IMR-90 (cell line): ENCODE data around the gene C20orf144. TPM values are rescaled to one million over a fixed set of nuclear protein-coding genes. Genes with fewer than 3 reads are reported as not detected.

Experiments
- ATAC-seq: fragments of 200-7000 bp; cut with Tn5 transposase; 2 replicates; pipeline ENCODE4 v1.9.1; 2020; ENCODE audit warnings: low read depth, mild to moderate bottlenecking, moderate library complexity
- BruUV-seq: library from RNA; stranded (reverse); fragments of 400-500 nt; replicated peaks from 2 replicates; lab custom pipeline; 2021; lab: Mats Ljungman, UMichigan
- CTCF ChIA-PET: fragments of 300-600 bp; formaldehyde crosslinking; extraction: SDS; loops from one replicate; lab custom pipeline; 2021; ENCODE audit warnings: antibody characterized with exemption; lab: Yijun Ruan, JAX
- POLR2A ChIA-PET: fragments of 300-600 bp; sonication (Branson Sonifier 250); formaldehyde crosslinking; loops from one replicate; lab custom pipeline; 2022; ENCODE audit warnings: antibody characterized with exemption; ENCODE audit not compliant: unreplicated experiment; lab: Charles Lee
- DNase-seq: peaks from one replicate; pipeline ENCODE4 v3.0.0; 2013
- H2AFZ ChIP-seq: replicated peaks from 2 replicates; pipeline ENCODE3; 2013; ENCODE audit warnings: low read length, mild to moderate bottlenecking; ENCODE audit not compliant: poor library complexity
- H2AK5ac ChIP-seq: 2 replicates; pipeline ENCODE4 v1.6.1; 2013; ENCODE audit warnings: low read depth, low read length, inconsistent platforms
- H2AK9ac ChIP-seq: replicated peaks from 2 replicates; pipeline ENCODE3; 2013; ENCODE audit warnings: mild to moderate bottlenecking, low read depth, low read length, moderate library complexity; ENCODE audit not compliant: poor library complexity
- H2BK120ac ChIP-seq: 2 replicates; pipeline ENCODE4 v1.6.1; 2013; ENCODE audit warnings: low read depth, low read length, inconsistent platforms
- H2BK15ac ChIP-seq: 3 replicates; pipeline ENCODE4 v1.6.1; 2013; ENCODE audit warnings: low read depth, low read length, inconsistent platforms
- H2BK20ac ChIP-seq: 2 replicates; pipeline ENCODE4 v1.6.1; 2013; ENCODE audit warnings: low read depth, mild to moderate bottlenecking, inconsistent platforms, low read length, moderate library complexity
- H2BK5ac ChIP-seq: 2 replicates; pipeline ENCODE4 v1.6.1; 2013; ENCODE audit warnings: mild to moderate bottlenecking, low read depth, low read length, inconsistent platforms; ENCODE audit not compliant: poor library complexity, severe bottlenecking
- H3K14ac ChIP-seq: replicated peaks from 2 replicates; pipeline ENCODE4 v1.6.1; 2013; ENCODE audit warnings: low read depth, low read length, inconsistent platforms
- H3K18ac ChIP-seq: 2 replicates; pipeline ENCODE4 v1.6.1; 2013; ENCODE audit warnings: low read depth, low read length, control low read depth
- H3K23ac ChIP-seq: 2 replicates; pipeline ENCODE4 v1.6.1; 2013; ENCODE audit warnings: low read depth, low read length, inconsistent platforms
- H3K27ac ChIP-seq: 2 replicates; pipeline ENCODE4 v1.5.1; 2013; ENCODE audit warnings: mild to moderate bottlenecking, control low read depth, low read length; ENCODE audit not compliant: insufficient read depth
- H3K27me3 ChIP-seq: 2 replicates; pipeline ENCODE4 v1.6.1; 2013; ENCODE audit warnings: low read length; ENCODE audit not compliant: control insufficient read depth, insufficient read depth
- H3K36me3 ChIP-seq: 2 replicates; pipeline ENCODE4 v1.6.1; 2013; ENCODE audit warnings: low read length, mixed read lengths; ENCODE audit not compliant: control insufficient read depth, insufficient read depth
- H3K4ac ChIP-seq: 2 replicates; pipeline ENCODE4 v1.6.1; 2013; ENCODE audit warnings: low read depth, low read length, inconsistent platforms
- H3K4me1 ChIP-seq: 2 replicates; pipeline ENCODE4 v1.6.1; 2013; ENCODE audit warnings: low read length, mixed read lengths; ENCODE audit not compliant: control insufficient read depth, insufficient read depth
- H3K4me2 ChIP-seq: 2 replicates; pipeline ENCODE4 v1.6.1; 2013; ENCODE audit warnings: low read depth, mild to moderate bottlenecking, control low read depth, low read length, moderate library complexity
- H3K4me3 ChIP-seq: 2 replicates; pipeline ENCODE4 v1.5.1; 2013; ENCODE audit warnings: low read depth, mild to moderate bottlenecking, control low read depth, low read length, moderate library complexity; ENCODE audit not compliant: insufficient read depth
- H3K56ac ChIP-seq: 2 replicates; pipeline ENCODE4 v1.6.1; 2013; ENCODE audit warnings: low read length, inconsistent platforms; ENCODE audit not compliant: insufficient read depth; ENCODE audit errors: extremely low read depth
- H3K79me1 ChIP-seq, 2 experiments: 2 replicates each; pipeline ENCODE4 v1.6.1; 2013; ENCODE audit warnings: low read length in 2 of 2, inconsistent platforms in 1 of 2, low read depth in 1 of 2
- H3K9ac ChIP-seq: 2 replicates; pipeline ENCODE4 v1.6.1; 2013; ENCODE audit warnings: low read depth, low read length, control low read depth
- H3K9me1 ChIP-seq: 2 replicates; pipeline ENCODE4 v1.6.1; 2013; ENCODE audit warnings: low read length, inconsistent platforms; ENCODE audit not compliant: insufficient read depth
- H3K9me3 ChIP-seq: 2 replicates; pipeline ENCODE4 v1.6.1; 2013; ENCODE audit warnings: low read length; ENCODE audit not compliant: control insufficient read depth, insufficient read depth
- H4K20me1 ChIP-seq: 2 replicates; pipeline ENCODE4 v1.6.1; 2013; ENCODE audit warnings: low read length, inconsistent platforms; ENCODE audit not compliant: insufficient read depth
- H4K5ac ChIP-seq: 2 replicates; pipeline ENCODE4 v1.6.1; 2013; ENCODE audit warnings: mild to moderate bottlenecking, low read depth, low read length, control low read depth
- H4K8ac ChIP-seq, 2 experiments: 2 replicates each; pipeline ENCODE4 v1.6.1; 2013; ENCODE audit warnings: low read depth in 2 of 2, low read length in 2 of 2, control low read depth in 1 of 2, inconsistent platforms in 1 of 2
- H4K91ac ChIP-seq: 2 replicates; pipeline ENCODE4 v1.6.1; 2013; ENCODE audit warnings: low read depth, low read length, inconsistent platforms; ENCODE audit not compliant: insufficient read depth
- BHLHE40 ChIP-seq: fragments of 150-350 bp; IDR thresholded peaks from 2 replicates; pipeline ENCODE4 v1.6.1; 2016; ENCODE audit warnings: mild to moderate bottlenecking, low read depth, low read length
- CEBPB ChIP-seq: IDR thresholded peaks from 2 replicates; pipeline ENCODE4 v1.6.1; 2012; ENCODE audit warnings: low read depth, low read length, improper control_type of control experiment
- CHD1 ChIP-seq: IDR thresholded peaks from 2 replicates; pipeline ENCODE4 v1.6.1; 2012; ENCODE audit warnings: low read depth, low read length, improper control_type of control experiment
- FOS ChIP-seq: fragments of 150-350 bp; IDR thresholded peaks from 2 replicates; pipeline ENCODE4 v1.6.1; 2016; ENCODE audit warnings: low read depth, low read length
- MAFK ChIP-seq: IDR thresholded peaks from 2 replicates; pipeline ENCODE4 v1.6.1; 2012; ENCODE audit warnings: low read depth, low read length, improper control_type of control experiment
- MAZ ChIP-seq: IDR thresholded peaks from 2 replicates; pipeline ENCODE4 v1.6.1; 2012; ENCODE audit warnings: low read depth, mild to moderate bottlenecking, low read length, improper control_type of control experiment, moderate library complexity, borderline replicate concordance
- MXI1 ChIP-seq: IDR thresholded peaks from 2 replicates; pipeline ENCODE4 v1.6.1; 2012; ENCODE audit warnings: low read depth, mild to moderate bottlenecking, low read length, moderate library complexity, borderline replicate concordance
- NFE2L2 ChIP-seq: fragments of 150-350 bp; IDR thresholded peaks from 2 replicates; pipeline ENCODE4 v1.6.1; 2016; ENCODE audit warnings: low read depth, mild to moderate bottlenecking, low read length
- POLR2A ChIP-seq: IDR thresholded peaks from 2 replicates; pipeline ENCODE4 v1.6.1; 2012; ENCODE audit warnings: mild to moderate bottlenecking, low read depth, low read length
- RAD21 ChIP-seq: IDR thresholded peaks from 2 replicates; pipeline ENCODE4 v1.6.1; 2012; ENCODE audit warnings: low read length, improper control_type of control experiment
- RCOR1 ChIP-seq: IDR thresholded peaks from 2 replicates; pipeline ENCODE4 v1.6.1; 2012; ENCODE audit warnings: mild to moderate bottlenecking, low read length, improper control_type of control experiment; ENCODE audit not compliant: insufficient replicate concordance
- RFX5 ChIP-seq: IDR thresholded peaks from 2 replicates; pipeline ENCODE4 v1.8.0; 2012; ENCODE audit warnings: low read depth, mild to moderate bottlenecking, low read length, moderate library complexity
- SMC3 ChIP-seq: fragments of 150-350 bp; IDR thresholded peaks from 2 replicates; pipeline ENCODE4 v1.6.1; 2016; ENCODE audit warnings: low read depth, mild to moderate bottlenecking, antibody characterized with exemption, low read length, moderate library complexity
- WGBS, 2 experiments: methylation state at CpG; one replicate each; pipeline versions ENCODE4 v1.1.5 to v1.1.7; 2013; ENCODE audit warnings: missing lambda C conversion rate in 2 of 2; ENCODE audit not compliant: insufficient read length in 1 of 2; ENCODE audit errors: extremely low coverage in 2 of 2; 5-methylcytosine and 5-hydroxymethylcytosine counted together
- dilution Hi-C: fragments of 300-500 bp; cut with HindIII; formaldehyde crosslinking; loops from one replicate; pipeline ENCODE4 v1.14.3; 2018; ENCODE audit warnings: low sequenced_read_pairs; ENCODE audit not compliant: unreplicated experiment
- in situ Hi-C: fragments of 300-500 bp; cut with MboI; formaldehyde crosslinking; loops from 3 replicates; pipeline ENCODE4 v1.14.3; 2019; ENCODE audit warnings: low sequenced_read_pairs, inconsistent platforms, mixed read lengths
- intact Hi-C: fragments of 100-400 bp; cut with micrococcal nuclease; formaldehyde crosslinking; loops from 2 replicates; pipeline ENCODE4 v1.10.0; 2022
- polyA plus RNA-seq, 3 experiments: library from polyadenylated mRNA; depleted of rRNA; stranded (reverse); fragments of >200 nt; gene quantifications; 2 replicates each; pipeline ENCODE4 v1.2.3, GENCODE V29; 2012; ENCODE audit warnings: low replicate concordance in 1 of 3
- total RNA-seq: library from RNA; depleted of rRNA; stranded (reverse); fragments of >200 nt; gene quantifications from 2 replicates; pipeline ENCODE4 v1.2.3, GENCODE V29; 2012
- TF ChIP-seq, protein P1 (sequence below): fragments of 150-350 bp; IDR thresholded peaks from 2 replicates; pipeline ENCODE4 v1.6.1; 2016; ENCODE audit warnings: low read depth, mild to moderate bottlenecking, low read length, moderate library complexity, borderline replicate concordance
- TF ChIP-seq, protein P2 (sequence below): conservative IDR thresholded peaks from 2 replicates; pipeline ENCODE4 v1.5.1; 2012; ENCODE audit warnings: mild to moderate bottlenecking, low read depth, low read length, improper control_type of control experiment

Gene C20orf144
- total and polyA plus RNA-seq, 2 of the 4 experiments (the other 2 are of a cell fraction): under 0.01 to 0.19 TPM

DNA sequence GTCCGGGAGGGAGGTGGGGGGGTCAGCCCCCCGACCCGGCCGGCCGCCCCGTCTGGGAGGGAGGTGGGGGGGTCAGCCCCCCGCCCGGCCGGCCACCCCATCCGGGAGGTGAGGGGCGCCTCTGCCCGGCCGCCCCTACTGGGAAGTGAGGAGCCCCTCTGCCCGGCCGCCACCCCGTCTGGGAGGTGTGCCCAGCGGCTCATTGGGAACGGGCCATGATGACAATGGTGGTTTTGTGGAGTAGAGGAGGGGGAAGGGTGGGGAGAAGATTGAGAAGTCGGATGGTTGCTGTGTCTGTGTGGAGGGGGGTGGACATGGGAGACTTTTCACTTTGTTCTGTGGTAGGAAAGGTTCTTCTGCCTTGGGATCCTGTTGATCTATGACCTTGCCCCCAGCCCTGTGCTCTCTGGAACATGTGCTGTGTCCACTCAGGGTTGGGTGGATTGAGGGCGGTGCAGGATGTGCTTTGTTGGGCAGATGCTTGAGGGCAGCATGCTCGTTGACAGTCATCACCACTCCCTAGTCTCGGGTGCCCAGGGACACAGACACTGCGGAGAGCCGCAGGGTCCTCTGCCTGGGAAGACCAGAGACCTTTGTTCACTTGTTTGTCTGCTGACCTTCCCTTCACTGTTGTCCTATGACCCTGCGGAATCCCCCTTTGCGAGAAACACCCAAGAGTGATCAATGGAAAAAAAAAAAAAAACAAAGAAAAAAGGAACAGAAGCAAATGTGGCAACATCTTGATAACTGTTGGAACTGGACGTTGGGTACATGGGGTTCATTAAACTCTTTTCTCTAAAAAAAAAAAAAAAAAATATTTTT, 39.7 kb downstream of the C20orf144 start:
- DNase-seq (no peak), ATAC-seq (no peak)
- no peak overlapping the region for H2AFZ ChIP-seq
- H3K23ac ChIP-seq: no peak overlapping the region
- H3K56ac ChIP-seq: no peak overlapping the region
- H4K91ac ChIP-seq: no peak overlapping the region
- H3K4ac ChIP-seq: no peak overlapping the region
- H3K18ac ChIP-seq: no peak overlapping the region
- no peak overlapping the region for H3K4me2 ChIP-seq
- H2BK20ac ChIP-seq: no peak overlapping the region
- in situ Hi-C loops: no loop called here
- H3K9me3 ChIP-seq: no peaks in the 10 kb centered on the region
- ChIA-PET POLR2A (no interaction called here), CTCF (interaction anchor here (0.6 to 0.7 kb wide), 2 partner anchors 23 to 1102 kb away, joined by 3 to 4 read pairs; no protein-coding TSS in a partner anchor)
- no peak overlapping the region for H2AK5ac ChIP-seq
- H2BK120ac ChIP-seq: no peak overlapping the region
- no peak overlapping the region for H3K27ac ChIP-seq
- H3K9ac ChIP-seq: no peak overlapping the region
- BruUV-seq: no TSS peak
- H3K36me3 ChIP-seq: no peaks in the 10 kb centered on the region
- H3K79me1 ChIP-seq: no peaks in the 10 kb centered on the region
- no peak overlapping the region for H3K14ac ChIP-seq
- dilution Hi-C loops: no loop called here
- no peak overlapping the region for H4K8ac ChIP-seq
- no peak overlapping the region for H2BK5ac ChIP-seq
- no peaks in the 10 kb centered on the region for H3K27me3 ChIP-seq
- WGBS, 2 experiments: 94% methylated on average over 6 of the region's 27 CpGs; no CpG with 5 or more reads in 1 of the 2 experiments
- no peaks in the 10 kb centered on the region for H3K9me1 ChIP-seq
- H2AK9ac ChIP-seq: no peak overlapping the region
- no peak overlapping the region for H4K5ac ChIP-seq
- intact Hi-C loops: no loop called here
- no peaks in the 10 kb centered on the region; the same call in 1 of the 2 replicates for H4K20me1 ChIP-seq
- H3K4me3 ChIP-seq: no peak overlapping the region
- no peaks in the 10 kb centered on the region for H3K4me1 ChIP-seq
- H2BK15ac ChIP-seq: no peak overlapping the region
- TF ChIP-seq MXI1 (no peak), SMC3 (no peak), FOS (no peak), RFX5 (no peak), RAD21 (no peak), RCOR1 (no peak), CEBPB (no peak), POLR2A (no peak), BHLHE40 (no peak), MAZ (no peak), CHD1 (no peak), NFE2L2 (no peak), MAFK (no peak)
- TF ChIP-seq, protein P1, sequence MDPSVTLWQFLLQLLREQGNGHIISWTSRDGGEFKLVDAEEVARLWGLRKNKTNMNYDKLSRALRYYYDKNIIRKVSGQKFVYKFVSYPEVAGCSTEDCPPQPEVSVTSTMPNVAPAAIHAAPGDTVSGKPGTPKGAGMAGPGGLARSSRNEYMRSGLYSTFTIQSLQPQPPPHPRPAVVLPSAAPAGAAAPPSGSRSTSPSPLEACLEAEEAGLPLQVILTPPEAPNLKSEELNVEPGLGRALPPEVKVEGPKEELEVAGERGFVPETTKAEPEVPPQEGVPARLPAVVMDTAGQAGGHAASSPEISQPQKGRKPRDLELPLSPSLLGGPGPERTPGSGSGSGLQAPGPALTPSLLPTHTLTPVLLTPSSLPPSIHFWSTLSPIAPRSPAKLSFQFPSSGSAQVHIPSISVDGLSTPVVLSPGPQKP: no peak
- TF ChIP-seq, protein P2, sequence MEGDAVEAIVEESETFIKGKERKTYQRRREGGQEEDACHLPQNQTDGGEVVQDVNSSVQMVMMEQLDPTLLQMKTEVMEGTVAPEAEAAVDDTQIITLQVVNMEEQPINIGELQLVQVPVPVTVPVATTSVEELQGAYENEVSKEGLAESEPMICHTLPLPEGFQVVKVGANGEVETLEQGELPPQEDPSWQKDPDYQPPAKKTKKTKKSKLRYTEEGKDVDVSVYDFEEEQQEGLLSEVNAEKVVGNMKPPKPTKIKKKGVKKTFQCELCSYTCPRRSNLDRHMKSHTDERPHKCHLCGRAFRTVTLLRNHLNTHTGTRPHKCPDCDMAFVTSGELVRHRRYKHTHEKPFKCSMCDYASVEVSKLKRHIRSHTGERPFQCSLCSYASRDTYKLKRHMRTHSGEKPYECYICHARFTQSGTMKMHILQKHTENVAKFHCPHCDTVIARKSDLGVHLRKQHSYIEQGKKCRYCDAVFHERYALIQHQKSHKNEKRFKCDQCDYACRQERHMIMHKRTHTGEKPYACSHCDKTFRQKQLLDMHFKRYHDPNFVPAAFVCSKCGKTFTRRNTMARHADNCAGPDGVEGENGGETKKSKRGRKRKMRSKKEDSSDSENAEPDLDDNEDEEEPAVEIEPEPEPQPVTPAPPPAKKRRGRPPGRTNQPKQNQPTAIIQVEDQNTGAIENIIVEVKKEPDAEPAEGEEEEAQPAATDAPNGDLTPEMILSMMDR: no peak
